ENCODE data around the gene ACTR8.

Gene ACTR8

DNA sequence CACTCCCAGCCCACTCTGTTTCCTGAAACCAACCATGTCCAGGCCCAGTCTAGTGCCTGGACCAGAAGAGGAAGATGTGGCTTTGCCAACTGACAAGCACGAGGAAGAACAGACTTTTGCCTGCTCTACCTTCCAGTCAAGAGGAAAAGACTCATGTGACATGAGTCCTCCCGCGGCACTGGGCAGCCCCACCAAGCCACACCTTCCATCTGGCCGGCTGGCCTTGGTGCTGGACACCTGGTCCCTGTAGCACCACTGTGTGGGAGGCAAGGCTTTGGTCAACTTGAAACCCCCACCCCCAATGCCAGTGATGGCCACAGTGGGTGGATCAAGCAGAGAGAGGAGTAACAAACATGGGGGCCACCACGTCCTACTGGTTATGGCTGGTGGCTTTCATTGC lies 48.3 kb downstream of the ACTR8 start:
- DNase-seq = no peak

DNA sequence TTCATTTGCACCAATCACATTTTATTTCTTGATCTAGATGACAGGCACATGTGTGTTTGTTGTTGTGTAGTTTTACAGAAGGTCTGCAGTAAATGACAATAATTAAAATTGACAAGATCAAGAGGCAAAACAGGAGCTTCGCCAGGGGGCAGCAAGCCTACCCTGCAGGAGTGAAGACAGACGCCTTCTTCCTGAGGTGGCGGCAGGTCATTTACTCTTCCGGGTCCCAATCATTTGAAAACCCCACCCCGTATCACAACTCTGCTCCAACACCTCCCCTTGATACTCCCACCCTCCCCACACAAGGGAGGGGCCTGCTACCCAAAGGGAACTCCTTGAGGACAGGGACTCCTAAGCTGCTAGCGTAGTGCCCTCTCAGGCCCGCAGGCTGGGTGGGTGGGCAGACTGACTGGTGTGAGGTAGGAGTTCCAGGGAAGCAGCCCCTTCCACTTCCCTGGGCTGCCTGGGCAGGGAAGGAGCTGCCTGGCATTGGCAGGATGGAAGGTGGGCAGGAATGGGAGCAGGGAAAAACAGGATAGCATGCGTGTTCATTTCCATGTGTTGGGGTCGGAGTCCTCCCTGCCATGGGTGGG lies 48.8 kb downstream of the ACTR8 start:
- DNase-seq = no peak

DNA sequence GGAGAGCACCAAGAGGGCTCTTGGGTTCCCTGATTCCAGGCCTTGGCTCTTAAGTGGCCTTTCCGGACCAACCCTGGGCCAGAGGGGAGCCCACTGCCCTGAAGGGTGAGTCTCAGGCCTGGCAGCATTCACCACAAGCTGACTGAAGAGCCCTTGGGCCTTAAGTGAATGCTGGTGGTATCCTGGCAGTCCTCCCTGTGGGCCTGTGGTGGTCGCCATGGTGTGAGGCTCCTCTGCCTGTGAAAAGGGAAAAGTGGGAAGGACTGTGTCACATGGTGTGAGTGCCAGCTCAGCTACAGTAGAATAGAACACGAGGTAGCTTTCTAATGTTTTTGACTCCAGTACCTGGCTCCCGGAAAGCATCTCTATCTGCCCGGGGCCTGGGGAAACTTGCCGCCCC lies 51.0 kb downstream of the ACTR8 start:
- DNase-seq = no peak

DNA sequence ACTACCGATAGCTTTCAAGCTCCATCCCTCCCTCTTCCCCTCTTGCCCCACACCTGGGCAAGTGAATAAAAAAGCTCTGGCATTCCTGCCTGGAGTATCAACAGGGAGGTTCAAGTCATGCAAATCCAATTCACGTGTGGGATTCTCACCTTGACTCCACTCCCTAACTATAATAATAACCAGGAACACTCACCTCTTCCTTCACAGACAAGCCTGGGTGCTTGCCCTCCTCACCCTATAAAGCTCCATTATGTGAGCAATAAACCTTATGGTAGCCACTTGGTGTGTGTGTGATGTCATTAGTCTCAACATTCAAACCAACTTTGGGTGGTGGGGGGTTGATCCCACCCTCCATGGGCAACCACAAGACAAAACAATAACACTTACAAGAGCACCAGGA lies 52.3 kb downstream of the ACTR8 start:
- DNase-seq = no peak

DNA sequence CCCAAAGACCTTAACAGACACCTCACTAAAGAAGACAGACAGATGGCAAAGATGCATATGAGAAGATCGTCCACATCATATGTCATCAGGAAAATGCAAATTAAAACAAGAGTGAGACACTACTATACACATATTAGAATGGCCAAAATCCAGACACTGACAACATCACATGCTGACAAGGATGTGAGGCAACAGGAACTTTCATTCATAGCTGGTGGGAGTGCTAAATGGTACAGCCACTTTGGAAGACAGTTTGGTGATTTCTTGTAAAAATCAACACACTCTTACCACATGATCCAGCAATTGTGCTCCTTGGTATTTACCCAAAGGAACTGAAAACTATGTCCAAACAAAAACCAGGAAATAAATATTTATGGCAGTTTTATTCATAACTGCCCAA lies 53.4 kb downstream of the ACTR8 start:
- no peak for DNase-seq

DNA sequence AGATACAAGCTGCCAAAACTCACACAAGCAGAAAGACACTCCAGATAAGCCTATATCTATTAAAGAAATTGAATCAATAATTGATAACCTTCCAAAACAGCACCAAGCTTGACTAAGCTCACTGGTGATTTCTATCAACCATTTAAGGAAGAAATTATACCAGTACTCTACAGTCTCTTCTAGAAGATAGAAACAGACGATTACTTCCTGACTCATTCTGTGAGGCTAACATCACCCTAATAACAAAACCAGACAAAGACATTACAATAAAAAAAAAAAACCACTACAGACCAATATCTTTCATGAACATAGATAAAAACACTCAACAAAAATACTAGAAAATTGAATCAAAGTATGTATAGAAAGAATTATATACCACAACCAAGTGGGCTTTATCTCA lies 55.9 kb downstream of the ACTR8 start:
- DNase-seq = no peak

DNA sequence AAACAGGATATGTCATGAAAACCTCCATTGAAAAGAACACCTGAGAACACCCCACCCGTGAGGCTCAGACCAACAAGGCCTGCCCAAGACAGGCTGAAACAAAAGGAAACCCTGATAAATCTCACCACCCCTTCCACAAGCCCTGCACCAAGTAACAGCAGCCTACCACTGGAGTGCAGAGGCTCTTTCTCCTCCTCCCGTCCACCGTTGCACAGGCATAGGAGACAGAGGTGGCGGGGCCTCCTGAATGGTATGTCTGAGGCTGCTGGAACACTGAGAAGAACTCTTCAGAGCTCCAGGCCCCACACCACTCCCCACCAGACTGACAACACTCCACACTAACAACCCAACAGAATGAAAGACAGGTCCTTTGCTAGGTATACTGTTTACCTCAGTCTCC lies 57.2 kb downstream of the ACTR8 start:
- DNase-seq = no peak

DNA sequence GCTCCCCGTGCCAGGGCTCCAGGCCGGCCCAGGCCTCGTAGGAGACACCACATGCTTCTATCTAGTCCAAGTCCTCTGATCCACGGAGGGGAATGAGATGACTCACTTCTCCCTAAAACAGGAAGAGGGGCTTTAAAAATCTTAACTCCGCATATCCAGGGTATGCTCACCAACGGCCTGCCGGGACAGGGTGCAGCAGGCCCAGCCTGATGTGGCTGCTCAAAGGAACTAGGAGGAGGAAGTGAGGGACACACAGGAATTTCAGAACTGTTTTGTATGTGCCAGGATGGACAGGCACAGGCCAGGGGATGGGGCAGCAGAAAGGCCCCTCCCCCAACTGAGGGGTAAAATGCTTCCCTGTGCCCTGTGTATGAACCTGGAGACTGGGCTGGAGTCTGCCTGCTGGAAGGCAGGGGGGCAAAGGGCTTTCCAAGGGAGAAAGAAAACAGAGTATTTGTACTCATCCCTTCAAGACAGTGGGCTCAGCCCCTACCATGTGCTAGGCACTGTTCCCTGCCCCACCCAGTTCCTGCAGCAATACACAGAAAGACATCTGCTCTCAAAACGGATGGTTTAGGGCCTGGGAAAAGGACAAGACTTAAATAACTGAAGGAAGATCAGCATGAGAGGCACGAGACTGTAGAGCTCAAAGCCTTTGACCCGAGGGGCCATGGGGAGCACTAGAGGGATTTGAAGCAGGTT lies 57.8 kb downstream of the ACTR8 start:
- DNase-seq = no peak

DNA sequence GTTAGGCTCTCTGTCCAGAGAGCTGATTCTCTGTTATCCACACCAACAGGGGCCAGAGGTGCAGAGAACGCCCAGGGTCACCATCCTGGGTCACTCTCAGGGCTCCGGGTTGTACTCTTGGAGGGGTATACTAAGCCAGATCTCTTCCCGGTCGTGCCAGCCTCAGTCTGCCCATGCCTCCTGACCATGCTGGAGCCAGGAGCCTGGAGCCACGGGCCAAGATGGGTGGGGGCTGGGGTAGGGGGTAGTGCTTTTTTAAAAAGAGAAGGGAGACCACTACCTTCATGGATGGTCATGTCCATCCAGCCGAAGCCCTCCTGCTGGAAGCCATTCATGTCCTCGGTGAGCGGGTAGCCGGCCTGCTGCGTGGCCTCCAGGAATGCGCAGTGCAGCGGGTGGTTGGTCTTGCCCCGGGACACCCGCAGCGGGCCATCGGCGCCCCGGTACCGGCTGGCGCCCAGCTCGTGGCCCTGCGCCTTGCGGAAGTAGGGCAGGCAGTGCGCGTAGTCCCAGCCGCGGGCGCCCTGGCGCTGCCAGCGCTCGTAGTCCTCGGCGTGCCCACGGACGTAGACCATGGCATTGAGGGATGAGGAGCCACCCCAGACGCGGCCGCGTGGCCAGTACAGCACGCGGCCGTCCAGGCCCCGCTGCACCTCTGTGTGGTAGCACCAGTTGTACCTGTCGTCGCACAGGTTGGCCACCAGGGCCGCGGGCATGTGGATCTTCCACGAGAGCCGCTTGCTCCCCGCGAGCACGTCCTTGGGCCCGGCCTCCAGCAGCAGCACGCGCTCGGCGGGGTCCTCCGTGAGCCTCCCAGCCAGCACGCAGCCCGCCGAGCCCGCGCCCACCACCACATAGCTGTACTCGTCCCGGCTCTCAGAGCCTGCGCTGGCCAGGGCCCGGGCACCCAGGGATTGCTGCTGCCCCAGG lies 58.7 kb downstream of the ACTR8 start:
- DNase-seq = no peak

DNA sequence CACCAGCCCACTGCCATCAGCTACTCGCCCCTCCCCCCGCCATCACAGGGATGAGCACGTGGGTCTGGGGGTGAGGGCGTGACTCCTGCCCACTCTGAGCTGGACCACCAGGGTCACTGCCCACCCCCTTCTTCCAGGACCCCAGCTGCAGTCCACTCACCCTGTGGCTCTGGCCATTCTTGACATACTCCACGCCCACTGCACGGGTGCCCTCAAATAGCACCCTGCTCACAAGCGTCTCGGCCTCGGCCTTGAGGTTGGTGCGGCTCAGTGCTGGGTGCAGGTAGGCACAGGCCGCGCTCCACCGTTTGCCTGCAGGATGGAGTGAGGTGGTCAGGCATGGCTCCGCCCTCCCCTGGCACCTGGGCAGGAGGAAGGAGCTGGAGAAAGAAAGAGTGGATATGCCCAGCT lies 59.6 kb downstream of the ACTR8 start:
- no peak for DNase-seq

DNA sequence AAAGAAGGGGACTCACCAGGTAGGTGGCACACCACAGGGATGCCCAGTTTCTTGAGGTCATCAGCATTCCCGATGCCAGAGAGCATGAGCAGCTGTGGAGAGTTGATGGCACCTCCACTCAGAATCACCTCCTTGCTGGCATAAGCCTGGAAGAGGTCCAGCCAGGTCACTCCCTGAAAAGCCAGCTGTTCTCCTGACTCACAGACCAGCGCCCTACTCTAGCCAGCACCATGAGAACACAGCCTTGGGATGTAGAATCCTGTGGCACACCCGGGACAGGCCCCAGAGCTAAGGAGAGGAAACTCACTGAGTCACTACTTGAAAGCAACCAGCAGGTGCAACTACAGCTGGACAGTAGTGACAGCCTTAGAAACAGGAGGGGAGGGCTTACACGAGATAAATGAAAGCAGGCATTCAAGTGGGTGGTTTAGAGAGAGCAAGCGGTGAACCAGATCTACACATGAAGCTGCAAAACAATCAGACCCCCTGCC lies 60.3 kb downstream of the ACTR8 start:
- no peak for DNase-seq

DNA sequence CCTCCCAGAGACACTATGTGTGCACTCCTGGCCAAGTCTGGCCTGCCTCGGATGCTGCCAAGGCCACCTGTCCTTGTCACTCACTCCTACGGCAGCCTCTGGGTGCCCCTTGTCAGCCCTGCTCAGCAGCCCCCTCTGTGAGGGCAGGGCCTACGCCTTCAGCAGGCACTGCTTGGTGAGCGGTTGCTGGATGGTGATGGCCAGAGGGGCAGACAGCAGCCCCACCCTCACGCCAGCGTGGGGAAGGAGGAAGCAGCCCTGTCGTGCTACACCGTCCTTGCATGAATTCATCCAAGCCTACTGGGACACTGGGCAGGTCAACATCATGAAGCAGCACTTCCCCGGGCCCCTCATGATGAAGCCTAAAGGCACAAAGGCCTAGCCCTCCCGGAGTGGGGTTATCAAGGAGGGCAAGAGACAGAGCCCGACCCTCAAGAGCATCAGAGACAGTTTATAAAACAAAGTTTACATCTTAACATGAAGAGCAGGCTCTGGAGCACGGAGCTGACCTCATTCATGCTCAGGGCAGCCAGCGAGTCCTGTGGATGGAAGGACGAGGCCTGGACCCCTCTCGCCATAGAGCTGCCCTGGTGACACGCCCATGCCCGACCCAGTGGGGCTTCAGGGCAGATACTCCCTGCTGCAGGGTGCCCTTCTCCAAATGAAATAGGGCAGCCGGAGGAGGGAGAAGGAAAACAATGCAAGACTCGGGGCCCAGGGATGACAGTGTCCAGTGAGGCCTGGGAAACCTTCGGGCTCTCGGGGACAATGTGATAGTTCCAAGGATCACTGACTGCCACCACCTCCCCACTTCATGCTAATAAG lies 61.0 kb downstream of the ACTR8 start:
- no peak for DNase-seq

DNA sequence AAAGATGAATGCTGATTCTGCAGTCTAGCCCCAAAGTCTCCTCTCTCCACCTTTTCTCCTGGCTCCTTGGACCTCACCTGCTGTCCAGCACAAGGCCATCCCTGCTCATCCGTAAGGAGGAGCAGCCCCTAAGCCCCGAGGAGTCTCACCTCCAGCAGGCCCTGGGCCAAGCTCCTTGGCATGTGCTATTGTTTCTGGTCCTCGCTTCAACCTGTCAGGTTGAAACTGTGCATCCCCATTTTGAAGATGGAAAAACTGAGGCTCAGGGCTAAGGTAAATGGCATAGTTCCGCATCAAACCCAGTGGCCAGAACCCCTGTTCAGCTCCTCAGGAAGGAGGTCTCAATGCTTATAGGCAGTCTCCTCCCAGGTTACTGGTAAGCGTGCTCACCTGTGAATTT lies 61.9 kb downstream of the ACTR8 start:
- DNase-seq = no peak

DNA sequence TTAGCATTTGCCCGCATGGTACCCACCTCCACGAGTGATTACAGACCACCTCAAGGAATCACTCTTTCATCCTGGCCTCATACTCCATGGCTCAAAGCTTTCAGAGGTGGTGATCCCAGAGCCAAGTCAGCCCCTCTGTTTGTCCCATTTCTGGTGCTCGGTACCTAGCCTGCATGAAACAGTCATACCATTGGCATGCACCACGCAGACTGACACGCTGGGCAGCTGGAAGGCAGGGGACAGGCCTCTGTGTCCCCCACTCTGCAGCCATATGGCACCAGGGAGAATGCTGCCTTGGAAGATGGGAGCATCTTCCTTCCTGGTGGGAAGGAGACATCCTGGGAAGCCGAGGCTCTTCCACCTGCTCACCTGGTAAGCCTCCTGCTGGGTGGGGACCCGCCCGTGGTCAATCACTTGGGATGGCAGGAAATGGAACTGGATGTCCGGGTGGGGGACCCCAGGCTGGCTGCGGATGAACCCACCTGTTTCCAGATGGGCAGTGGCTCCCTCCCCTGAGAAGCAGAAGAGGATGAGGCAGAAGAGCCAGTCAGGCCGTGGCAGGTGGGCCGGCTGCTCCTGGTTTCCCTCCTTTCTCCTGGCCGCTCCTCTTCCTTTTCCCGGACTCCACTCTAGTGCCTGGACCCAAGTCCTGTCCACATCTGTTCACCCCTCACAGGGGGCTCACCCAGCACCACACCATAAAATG lies 62.6 kb downstream of the ACTR8 start:
- DNase-seq = no peak

DNA sequence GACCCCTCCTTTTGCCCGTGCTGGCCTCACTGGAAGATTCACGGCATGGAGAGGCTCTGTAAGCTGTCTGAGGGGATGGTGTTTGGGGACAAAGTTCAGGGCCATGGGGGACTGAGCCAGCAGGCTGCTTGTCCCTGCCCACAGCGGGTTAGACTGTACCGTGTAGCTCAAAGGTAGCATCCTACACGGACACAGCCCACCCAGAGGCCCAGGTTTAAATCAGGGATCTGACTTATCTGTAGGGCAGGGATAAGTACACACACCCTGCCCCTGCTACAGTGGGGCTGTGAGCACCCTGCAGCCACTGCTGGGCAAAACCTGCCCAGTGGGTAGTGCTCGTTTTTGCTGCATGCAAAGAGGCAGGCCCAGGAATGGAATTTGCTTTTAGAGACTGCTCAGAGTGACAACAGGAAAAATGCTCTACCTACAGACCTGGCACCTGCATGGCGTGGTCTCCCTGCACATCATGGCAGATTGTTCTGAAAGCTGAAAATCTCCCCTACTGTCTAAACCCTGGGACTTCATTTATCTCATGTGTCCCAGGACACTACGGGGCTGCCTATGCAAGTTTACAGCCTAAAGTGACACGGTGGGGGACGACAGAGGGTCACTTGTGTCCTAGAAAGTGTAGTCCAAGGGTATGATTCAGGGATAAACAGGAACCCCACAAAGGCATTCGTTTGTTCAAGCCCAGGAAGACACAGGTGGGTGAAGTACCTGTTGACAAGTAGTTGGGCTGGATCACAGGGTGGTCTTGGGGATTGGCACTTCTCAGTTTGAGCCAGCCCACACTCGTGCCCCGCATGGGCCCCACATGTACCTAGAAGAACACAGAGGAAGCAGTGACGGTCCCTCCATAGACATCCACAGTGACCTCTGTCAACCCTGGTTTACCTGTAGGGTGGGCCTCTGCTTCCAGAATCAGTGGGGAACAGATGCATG lies 63.5 kb downstream of the ACTR8 start:
- DNase-seq = no peak

DNA sequence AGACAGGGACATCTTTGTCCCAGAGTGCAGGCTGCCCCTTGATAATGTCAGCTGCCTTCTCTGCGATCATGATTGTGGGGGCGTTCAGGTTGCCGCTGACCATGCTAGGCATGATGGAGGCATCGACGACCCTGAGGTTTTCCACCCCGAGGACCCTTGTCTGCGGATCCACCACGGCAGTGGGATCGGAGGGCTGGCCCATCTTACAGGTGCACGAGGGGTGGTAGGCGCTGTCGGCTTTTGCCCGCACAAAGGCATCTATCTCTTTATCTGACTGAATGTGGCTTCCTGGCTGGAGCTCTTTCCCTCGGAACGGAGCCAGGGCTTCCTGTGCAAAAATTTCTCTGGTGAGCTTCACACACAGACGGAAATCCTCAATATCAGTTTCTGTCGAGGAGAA lies 64.1 kb downstream of the ACTR8 start:
- DNase-seq = no peak

DNA sequence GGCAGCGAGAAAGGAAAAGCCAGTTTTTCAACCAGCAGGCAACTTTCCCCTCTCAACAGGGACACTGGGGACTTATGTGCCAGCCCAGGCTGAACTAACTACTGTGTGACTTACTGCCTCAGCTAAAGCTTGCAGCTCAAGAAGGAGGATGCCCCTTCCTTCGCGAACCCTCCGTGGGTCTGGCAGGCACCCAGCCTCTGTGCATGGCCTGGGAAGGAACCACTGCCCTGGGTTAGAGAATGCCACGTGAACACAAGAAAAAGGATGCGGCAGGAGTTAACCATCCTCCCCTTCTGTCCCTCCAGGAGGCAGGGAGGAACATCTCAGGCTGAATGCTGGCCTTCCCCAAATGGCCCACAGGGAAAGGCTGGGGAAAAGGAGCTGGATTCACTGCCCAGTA lies 64.7 kb downstream of the ACTR8 start:
- DNase-seq = no peak
